NCI-H2196 (cell line): ENCODE measurements around the gene MIA.
"Not testable (repeated sequence)": the region's sequence is repeated elsewhere in the genome, so short reads cannot be mapped to it uniquely, and the experiment has no call there.

Experiments used
- DNase-seq: peaks from one replicate; lab custom pipeline; 2025; ENCODE audit not compliant: unreplicated experiment; lab: John Stamatoyannopoulos, UW

MIA gene

DNA sequence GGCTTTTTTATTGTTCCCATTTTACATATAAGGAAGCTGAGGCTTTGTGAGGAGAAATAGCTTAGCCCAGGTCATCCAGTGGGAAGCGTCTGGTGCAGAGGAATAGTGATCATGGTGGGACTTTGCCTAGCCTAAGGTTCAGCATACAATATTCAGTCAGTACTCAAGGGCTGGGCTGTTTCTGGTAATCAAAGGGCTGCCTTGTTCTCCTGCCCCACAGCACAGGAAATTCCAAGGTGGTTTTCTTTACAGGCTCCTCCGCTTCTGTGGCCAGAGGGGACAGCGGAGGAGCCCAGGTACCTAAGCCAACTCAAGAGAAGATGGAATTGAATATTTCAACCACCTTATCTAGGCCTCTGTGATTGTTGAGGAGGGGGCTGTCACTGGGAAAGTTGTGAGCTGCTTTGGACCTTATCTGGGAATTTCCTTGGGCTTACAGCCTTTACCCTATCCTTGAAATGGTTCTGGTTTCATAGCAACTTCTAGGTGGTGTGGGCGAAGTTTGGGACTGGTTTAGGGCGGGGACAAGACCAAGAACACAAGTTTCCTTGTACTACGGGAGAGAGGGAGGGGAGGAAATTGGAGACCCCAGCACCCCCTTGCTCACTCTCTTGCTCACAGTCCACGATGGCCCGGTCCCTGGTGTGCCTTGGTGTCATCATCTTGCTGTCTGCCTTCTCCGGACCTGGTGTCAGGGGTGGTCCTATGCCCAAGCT is at the start of gene MIA:
TSS of gene MIA (plus strand) at position 606 of the 716 bp plus-strand sequence. CDS start at position 628, 22 bp downstream.
- no peak for DNase-seq

DNA sequence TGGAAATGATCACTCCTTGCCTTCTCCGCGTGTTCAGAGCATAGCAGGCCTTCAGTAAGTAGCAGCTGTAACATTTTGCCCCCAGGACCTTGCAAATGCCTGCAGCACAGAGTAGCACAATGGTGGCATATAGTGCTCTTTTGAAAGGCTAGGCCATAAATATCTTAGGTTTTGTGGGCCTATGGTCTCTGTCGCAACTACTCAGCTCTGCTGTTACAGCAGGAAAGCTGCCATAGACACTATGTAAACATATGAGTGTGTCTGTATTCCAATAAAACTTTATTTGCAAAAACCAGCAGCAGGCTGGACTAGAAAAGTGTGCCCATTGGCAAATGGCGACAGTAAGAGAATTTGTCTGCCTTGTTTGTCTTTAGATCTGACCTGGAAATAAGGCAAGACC is 49.0 kb upstream of the MIA start:
- no peak for DNase-seq

DNA sequence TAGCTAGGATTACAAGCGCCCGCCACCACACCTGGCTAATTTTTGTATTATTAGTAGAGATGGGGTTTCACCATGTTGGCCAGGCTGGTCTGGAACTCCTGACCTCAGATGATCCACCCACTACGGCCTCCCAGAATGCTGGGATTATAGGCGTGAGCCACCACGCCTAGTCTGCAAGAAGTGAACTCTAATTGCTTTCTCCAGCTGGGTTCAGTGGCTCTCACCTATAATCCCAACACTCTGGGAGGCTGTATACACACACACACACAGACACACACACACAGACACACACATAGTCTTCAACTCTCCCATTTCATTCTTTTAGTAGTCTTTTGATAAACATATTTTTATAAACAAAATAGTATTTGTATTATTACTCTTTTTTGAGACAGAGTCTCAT is 45.3 kb upstream of the MIA start:
- not testable (repeated sequence) for DNase-seq

DNA sequence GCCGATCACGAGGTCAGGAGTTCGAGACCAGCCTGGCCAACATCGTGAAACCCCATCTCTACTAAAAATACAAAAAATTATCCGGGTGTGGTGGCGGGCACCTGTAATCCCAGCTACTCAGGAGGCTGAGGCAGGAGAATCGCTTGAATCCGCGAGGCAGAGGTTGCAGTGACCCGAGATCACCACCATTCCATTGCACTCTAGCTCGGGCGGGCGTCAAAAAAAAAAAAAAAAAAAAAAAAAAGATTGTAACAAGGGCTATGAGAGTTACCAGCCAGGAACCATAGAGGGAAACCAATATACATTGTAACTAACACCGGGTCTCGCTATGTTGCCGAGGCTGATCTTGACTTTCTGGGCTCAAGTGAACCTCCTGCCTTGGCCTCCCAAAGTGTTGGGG is 43.0 kb upstream of the MIA start:
- not testable (repeated sequence) for DNase-seq

DNA sequence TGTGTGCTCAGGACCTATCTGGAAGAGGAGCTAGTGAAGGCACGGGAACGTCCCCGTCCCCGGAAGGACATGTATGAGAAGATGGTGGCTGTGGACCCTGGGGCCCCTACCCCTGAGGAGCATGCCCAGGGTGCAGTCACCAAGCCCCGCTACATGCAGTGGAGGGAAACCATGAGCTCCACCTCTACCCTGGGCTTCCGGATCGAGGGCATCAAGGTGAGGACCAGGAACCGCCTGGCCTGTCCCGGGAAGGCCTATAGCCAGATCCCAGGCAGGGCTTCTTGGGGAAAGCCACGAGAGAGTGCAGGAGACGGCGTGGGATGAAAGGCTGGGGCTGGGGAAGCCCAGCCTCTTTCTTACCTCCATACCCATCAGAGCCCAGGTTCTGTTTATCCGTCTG is 42.2 kb upstream of the MIA start:
- no peak for DNase-seq

DNA sequence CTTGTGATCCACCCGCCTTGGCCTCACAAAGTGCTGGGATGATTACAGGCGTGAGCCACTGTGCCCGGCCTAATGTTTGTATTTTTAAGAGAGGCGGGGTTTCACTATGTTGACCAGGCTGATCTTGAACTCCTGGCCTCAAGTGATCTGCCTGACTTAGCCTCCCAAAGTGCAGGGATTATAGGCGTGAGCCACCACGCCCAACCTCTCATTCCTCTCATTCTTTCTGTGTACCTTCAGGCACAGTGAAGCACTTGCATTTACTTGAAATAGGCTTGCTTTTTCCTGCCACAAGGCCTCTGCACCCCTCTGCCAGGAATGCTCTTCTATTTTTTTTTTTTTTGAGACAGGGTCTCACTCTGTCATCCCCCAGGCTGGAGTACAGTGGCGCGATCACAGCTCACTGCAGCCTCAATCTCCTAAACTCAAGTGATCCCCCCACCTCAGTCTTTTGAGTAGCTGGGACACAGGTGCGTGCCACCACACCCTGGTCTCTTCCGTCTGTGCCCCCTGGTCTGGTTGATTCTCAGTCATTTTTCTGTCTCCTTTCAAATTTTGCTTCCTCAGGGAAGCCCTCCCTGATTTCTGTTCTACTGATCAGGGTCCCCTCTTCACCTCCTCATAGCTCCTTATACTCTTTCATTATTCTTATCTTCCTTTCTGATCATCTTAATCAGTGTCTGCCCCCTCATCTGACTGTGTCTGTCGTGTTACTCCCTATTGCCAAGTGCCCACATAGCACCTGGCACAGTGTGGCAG is 40.1 kb upstream of the MIA start:
- no peak for DNase-seq

DNA sequence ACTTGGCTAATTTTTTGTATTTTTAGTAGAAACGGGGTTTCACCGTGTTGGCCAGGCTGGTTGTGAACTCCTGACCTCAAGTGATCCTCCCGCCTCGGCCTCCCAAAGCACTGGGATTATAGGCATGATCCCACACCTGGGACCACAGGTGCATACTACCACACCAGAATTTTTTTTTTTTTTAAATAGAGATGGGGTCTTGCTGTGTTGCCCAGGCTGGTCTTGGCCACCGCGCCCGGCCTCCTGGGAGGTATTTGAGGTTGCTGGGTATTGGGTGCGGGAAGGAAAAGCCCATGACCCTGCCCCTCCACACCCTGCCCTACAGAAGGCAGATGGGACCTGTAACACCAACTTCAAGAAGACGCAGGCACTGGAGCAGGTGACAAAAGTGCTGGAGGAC is 38.7 kb upstream of the MIA start:
- no peak for DNase-seq

DNA sequence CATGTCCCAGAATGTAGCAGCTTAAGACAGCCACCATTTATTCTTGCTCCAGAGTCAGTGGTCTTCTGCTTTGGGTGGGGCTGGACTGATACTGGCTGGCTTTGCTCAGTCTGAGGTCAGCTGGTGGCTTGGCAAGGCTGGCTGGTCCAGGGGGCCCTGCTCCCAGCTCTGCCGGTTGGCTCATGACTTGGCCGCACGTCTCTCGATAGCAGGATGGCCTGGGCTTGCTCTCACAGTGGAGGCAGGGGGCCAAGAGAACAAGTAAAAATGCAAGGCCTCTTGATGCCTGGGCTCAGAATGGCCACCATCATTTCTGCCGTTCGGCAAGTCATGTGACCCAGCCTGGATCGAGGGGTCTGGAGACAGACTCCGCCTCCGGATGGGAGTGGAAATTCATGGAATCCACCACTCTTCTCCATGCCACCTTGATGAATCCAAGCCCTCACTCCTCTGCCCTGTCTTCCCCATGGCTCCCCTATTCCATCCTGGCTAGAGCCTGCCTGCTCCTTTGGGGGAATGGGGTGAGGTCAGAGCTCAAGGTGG is 38.1 kb upstream of the MIA start:
- no peak for DNase-seq

DNA sequence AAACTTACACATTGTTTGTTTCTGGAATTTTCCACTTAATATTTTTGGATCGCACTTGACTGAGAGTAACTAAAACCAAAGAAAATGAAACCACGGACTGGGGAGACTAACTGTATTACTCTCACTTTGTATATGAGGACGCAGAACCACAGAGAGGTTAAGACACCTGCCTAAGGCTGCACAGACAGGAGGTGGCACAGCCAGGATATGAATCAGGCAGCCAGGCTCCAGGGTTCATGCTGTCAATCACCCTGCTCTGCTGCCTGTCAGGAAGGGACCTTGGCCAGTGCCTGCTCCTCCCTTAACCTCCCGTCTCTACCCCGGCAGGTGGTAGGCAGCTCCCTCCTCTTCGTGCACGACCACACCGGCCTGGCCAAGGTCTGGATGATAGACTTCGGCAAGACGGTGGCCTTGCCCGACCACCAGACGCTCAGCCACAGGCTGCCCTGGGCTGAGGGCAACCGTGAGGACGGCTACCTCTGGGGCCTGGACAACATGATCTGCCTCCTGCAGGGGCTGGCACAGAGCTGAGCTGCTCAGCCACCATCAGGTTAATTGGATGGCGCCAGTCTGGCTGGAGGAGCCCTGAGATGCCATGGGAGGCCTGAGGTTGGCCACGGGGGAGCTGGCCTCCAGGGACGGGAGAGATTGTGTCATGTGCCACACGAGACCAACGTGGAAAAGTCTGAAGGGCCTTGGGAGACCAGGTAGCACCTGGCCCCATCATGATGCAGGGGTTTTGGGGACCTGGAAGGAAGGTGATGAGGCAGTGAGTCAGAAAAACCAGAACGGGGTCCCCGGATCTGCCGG is 36.1 kb upstream of the MIA start:
- no peak for DNase-seq

DNA sequence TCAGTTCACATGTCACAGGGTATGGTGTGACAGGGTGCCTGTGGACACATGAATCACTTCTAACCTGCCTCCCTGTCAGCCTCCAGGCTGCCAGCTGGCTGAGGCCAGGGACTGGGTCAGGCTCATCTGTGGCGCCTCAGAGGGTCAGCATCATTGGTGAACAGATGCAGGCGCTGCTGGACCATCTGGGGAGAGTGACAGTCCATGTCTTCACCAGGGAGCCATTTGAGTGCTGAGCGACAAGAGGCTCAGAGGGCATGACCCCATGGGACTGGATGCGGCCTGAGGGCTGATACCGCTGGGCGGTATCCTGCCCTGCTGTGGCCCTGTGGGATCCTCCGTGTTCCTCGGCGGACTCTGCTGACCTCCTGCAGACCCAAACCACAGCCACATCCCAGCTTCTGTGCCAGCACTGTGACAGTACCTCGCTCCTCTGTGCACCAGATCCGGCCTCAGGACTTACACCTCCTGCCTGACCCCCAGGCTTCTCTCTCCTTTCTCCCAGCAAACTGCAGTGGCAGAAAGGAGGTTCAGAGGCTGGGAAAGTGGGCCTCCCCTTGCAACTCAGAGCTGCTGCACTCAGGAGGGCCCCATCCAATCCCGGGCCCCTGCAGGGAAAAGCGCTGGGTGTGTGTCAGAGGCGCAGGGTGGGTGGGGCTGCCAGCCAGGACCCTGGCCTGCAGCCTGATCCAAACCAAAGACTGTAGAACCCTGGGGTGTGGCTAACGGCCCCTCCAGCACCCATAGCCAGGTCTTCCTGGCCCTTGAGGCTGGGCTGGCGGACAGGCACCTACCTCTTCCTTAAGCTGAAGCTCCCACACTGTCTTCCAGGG is 35.2 kb upstream of the MIA start:
- no peak for DNase-seq

DNA sequence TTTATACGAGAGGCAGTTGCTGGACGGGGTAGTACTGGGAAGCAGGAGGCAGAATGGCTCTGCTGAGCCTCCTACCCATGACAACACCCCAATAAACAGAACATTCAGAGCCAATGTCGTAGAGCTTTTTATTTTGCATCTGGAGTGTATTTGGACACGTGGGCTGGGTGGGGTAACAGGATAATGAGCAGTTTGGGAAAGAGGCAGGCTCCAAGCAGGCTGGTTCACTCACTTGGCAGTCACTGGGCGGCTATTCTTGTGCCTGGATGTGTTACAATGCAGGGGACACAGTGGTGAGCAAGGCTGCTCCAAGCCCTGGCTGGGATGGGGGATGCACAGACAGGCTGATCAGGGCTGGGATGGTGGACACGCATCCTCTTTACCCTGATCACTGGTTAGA is 34.6 kb upstream of the MIA start:
- DNase-seq: no peak

DNA sequence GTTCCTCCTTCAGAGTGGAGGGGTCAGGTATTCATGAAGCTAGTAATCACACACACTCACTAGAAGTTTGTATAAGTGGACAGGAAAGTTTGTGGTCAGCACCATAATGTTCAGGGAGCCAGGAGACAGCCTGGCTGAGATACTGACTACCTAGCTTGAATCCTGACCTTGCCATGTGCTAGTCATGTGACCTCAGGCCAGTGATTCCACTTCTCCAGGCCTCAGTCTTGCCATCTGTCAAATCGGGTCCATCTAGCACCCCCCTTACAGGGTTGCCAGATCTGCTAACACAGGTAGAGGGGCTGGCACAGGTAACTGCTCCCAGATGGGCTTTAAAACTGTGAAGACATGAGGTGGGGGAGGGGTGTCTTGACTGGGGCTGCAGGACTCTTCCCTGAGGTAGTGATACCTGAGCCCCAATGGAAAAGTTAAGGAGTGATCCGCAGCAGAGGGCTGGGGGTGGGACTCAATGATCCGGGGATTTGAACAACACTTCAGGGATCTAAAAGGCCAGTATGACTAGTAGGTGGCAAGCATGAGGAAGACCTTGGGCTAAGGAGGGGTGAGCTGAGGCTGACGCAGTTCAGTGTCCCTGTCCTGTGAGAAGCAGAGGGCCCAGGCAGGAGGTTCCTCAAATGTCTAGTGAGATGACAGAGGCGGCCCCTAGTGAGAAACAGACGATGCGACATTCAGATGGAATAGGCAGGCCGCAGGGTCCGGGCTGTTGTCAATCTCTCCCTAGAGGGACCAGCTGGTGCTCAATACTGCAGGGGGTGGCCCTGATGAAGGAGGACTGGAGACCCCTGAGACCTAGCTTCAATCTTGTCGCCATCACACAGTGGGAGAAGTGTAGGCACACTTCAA is 33.6 kb upstream of the MIA start:
- no peak for DNase-seq

DNA sequence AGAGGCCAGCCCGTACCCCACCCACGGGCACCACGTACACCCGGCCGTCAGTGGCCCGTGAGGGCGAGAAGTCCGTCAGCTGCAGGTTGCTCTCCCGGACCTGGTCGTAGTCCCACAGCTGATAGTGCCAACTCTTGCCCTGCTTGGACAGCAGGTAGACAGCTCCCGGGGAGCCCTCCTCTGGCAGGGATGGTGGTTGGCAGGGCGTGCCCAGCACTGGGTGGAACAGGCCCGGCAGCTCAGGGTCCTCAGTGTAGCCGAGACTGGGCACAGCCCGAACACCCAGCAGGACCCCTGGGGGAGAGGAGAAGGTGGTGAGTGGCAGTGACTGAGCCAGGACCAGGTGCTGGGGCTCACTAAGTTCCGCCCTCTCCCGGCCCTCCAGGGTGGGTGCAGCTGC is 32.8 kb upstream of the MIA start:
- DNase-seq: no peak

DNA sequence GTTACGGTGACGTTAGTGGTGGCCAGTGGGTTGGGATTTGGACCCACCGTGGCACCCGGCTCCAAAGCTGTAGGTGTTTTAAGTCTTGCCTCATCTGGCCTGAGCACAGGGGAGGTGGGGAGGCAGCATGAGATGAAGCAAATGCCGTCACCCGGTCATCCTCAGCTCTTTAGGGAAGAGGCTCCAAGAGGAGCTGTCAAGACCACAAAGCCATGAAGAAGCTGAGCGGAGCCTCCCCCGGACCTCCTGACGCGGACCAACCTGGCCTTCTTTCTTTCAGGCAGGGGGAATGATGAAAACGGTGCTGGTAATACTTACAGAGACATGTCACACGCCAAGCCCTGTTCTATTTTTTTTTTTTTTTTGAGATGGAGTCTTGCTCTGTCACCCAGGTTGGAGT is 32.4 kb upstream of the MIA start:
- no peak for DNase-seq

DNA sequence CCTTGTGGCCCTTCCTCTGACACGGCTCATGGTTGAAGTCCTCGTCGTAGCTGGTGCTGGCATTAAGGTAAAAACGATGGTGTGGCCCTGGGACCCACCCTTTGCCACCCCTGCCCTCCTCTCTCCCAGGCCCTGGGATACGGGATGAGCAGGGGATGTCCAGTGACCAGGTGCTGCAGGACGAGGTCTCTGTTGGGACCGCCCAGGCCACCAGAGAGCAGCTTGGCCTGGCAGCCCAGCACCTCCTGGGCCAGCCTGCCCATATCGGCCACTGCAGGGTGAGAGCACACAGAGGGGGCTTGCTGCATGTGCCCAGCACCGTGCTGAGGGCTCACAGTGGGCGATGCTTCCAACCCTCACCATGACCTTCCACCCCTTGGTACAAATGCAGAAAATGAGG is 31.4 kb upstream of the MIA start:
- DNase-seq: no peak

DNA sequence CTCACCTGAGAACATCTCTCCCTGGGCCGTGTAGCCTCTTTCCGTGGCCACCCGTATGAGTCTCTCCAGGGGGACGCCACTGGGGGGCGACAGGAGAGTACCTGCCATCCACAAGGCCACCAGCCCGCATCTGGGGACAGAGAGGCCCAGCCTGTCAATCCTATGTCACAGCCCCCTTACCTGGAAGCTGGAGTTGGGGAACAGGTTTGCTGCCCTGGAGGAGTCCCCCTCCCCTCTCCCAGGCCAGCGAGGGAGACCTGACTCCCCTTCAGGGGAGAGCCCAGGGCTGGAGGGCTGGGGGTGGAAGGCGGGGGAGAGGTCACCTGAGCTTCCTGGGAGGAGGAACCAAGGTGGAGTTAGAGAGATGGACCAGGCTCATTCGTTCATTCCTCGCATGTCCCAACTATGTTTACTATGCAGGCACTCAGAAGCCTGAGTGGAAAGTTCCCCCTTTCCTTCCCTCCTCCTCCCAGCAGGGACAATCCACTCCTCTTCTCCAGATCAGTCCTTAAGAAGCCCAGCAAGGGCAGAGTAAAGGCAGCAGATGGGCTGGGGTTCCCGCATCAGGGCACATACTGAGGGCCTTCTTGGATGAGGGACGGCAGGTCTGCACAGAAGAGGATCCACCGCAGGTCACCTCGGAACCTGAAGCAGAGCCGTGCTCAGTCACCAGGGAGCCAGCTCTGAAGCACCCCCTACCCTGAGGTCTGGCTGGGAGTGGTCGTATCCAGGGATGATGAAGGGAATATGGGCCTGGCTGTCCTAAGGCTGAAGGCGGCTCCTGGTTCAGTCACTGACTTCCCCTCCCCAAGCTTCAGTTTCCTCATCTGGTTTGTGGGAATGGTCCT is 30.5 kb upstream of the MIA start:
- DNase-seq: no peak

DNA sequence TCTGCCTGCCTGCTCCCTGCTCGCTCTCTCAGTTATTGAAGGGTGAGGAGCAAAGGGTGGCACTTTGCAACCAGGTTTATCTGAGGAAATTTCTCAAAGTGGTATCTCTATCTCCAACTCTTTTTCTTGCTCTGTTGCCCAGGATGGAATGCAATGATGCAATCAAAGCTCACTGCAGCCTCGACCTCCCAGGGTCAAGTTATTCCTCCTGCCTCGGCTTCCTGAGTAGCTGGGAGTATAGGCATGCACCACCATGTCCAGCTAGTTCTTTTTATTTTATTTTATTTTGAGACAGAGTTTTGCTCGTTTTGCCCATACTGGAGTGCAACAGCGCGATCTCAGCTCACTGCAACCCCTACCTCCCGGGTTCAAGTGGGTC is 29.9 kb upstream of the MIA start:
- no peak for DNase-seq

DNA sequence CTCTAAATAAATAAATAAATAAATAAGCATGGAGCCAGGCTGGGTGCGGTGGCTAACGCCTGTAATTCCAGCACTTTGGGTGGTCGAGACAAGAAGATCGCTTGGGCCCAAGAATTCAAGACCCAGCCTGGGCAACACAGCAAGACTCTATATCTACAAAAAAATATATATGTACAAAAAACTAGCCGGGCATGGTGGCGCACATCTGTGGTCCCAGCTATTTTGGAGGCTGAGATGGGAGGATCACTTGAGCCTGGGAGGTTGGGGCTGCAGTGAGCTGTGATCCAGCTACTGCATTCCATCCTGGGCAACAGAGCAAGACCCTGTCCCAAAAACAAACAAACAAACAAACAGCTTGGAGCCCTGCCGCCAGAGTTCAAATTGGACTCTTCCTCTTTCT is 27.8 kb upstream of the MIA start:
- no peak for DNase-seq
